K562 (cell line): ENCODE results near the gene CALML6. TPM values are rescaled to one million over a fixed set of nuclear protein-coding genes. Genes with fewer than 3 reads are reported as not detected.

Experiments used
- ATAC-seq: fragments of 200-7000 bp; cut with Tn5 transposase; 3 replicates; pipeline ENCODE4 v1.9.1; 2020; ENCODE audit warnings: moderate library complexity
- BruUV-seq: library from RNA; stranded (reverse); fragments of 400-500 nt; replicated peaks from 2 replicates; lab custom pipeline; 2021; lab: Mats Ljungman, UMichigan
- CTCF ChIA-PET: fragments of 300-600 bp; formaldehyde crosslinking; extraction: SDS; loops from one replicate; lab custom pipeline; 2021; ENCODE audit warnings: low intra/inter-chr PET ratio; lab: Yijun Ruan, JAX
- POLR2A ChIA-PET: fragments of 300-600, 350-650 bp; sonication (Branson Sonifier 250); formaldehyde crosslinking; extraction: SDS; loops from one replicate; lab custom pipeline; 2021; ENCODE audit warnings: antibody characterized with exemption, inconsistent platforms; lab: Yijun Ruan, JAX
- DNase-seq, 4 experiments: peaks; one replicate each; pipeline versions ENCODE4 v3.0.0 to v3.0.0-alpha.2; 2011 to 2018; ENCODE audit warnings: low spot score in 3 of 4, mixed read lengths in 3 of 4; ENCODE audit errors: extremely low read depth in 1 of 4
- FAIRE-seq: peaks from 2 replicates; lab custom pipeline; 2011; peaks lifted over from hg19 to GRCh38; lab: Jason Lieb, UNC
- H2AFZ ChIP-seq: 2 replicates; pipeline ENCODE4 v1.6.0; 2011; ENCODE audit warnings: low read depth, low read length, control low read depth, inconsistent platforms
- H3K27ac ChIP-seq: fragments of 200-600 bp; 3 replicates; pipeline ENCODE4 v1.8.0; 2011; ENCODE audit warnings: low read depth, mild to moderate bottlenecking, control low read depth, inconsistent platforms, low read length, moderate library complexity, mixed read lengths; ENCODE audit errors: extremely low read depth
- H3K27me3 ChIP-seq, 2 experiments: fragments of 300-600 bp in 1 of 2; 2 replicates in 1 of 2; 3 replicates in 1 of 2; pipeline versions ENCODE4 v1.6.0 to v1.8.0; 2011; ENCODE audit warnings: inconsistent platforms in 2 of 2, low read length in 2 of 2, mild to moderate bottlenecking in 1 of 2, mixed read lengths in 1 of 2, moderate library complexity in 1 of 2; ENCODE audit not compliant: control insufficient read depth in 2 of 2, insufficient read depth in 2 of 2
- H3K36me3 ChIP-seq: fragments of 300-600 bp; 3 replicates; pipeline ENCODE4 v1.8.0; 2011; ENCODE audit warnings: mild to moderate bottlenecking, low read length, inconsistent platforms; ENCODE audit not compliant: control insufficient read depth, insufficient read depth
- H3K4me1 ChIP-seq, 2 experiments: fragments of 200-600 bp in 1 of 2; replicated peaks in 1 of 2; 2 replicates in 1 of 2; 3 replicates in 1 of 2; pipeline versions ENCODE4 v1.5.1 to v1.8.0; 2011; ENCODE audit warnings: inconsistent platforms in 2 of 2, low read length in 2 of 2, mild to moderate bottlenecking in 1 of 2, mixed read lengths in 1 of 2, moderate library complexity in 1 of 2; ENCODE audit not compliant: control insufficient read depth in 2 of 2, insufficient read depth in 2 of 2
- H3K4me2 ChIP-seq: 2 replicates; pipeline ENCODE4 v1.6.1; 2011; ENCODE audit warnings: low read length, control low read depth, inconsistent platforms, mixed read lengths; ENCODE audit not compliant: insufficient read depth
- H3K4me3 ChIP-seq: fragments of 200-600 bp; sonication (generic), shearing (Covaris generic); 2 replicates; pipeline ENCODE4 v1.5.1; 2016; ENCODE audit warnings: control low read depth, inconsistent platforms
- H3K79me2 ChIP-seq: fragments of 200-600 bp; 3 replicates; pipeline ENCODE4 v1.8.0; 2011; ENCODE audit warnings: low read length, inconsistent platforms; ENCODE audit not compliant: control insufficient read depth, insufficient read depth
- H3K9ac ChIP-seq, 2 experiments: 2 replicates each; pipeline versions ENCODE4 v1.6.0 to v1.6.1; 2011; ENCODE audit warnings: low read depth in 2 of 2, low read length in 2 of 2, control low read depth in 1 of 2, inconsistent platforms in 1 of 2, mild to moderate bottlenecking in 1 of 2, mixed read lengths in 1 of 2; ENCODE audit not compliant: insufficient read depth in 1 of 2
- H3K9me1 ChIP-seq: one replicate; pipeline ENCODE4 v1.6.0; 2011; ENCODE audit warnings: inconsistent platforms, mild to moderate bottlenecking, low read length, moderate library complexity; ENCODE audit not compliant: control insufficient read depth, insufficient read depth
- H3K9me3 ChIP-seq: replicated peaks from 2 replicates; pipeline ENCODE4 v1.5.1; 2011; ENCODE audit warnings: low read depth, low read length, inconsistent platforms; ENCODE audit not compliant: control insufficient read depth, insufficient read depth
- H4K20me1 ChIP-seq: replicated peaks from 2 replicates; pipeline ENCODE4 v1.6.1; 2011; ENCODE audit warnings: low read length, inconsistent platforms, mixed read lengths; ENCODE audit not compliant: control insufficient read depth, insufficient read depth
- ELF2 ChIP-seq: fragments of 250-450 bp; sonication (Bioruptor Pico); IDR thresholded peaks from 2 replicates; pipeline ENCODE4 v1.5.0; 2021; ENCODE audit warnings: mild to moderate bottlenecking
- MAZ ChIP-seq, 2 experiments: fragments of 450-650 bp in 1 of 2; sonication (generic) in 1 of 2; formaldehyde crosslinking; IDR thresholded peaks in 1 of 2; conservative IDR thresholded peaks in 1 of 2; 2 replicates each; pipeline versions ENCODE4 v1.4.0 to v1.5.0; 2020; ENCODE audit warnings: mild to moderate bottlenecking in 1 of 2, missing genetic modification reagents in 1 of 2
- RBM22 ChIP-seq: fragments of 200-400 bp; formaldehyde crosslinking; IDR thresholded peaks from 2 replicates; pipeline ENCODE4 v1.6.1; 2018; ENCODE audit warnings: low read length, low read depth; ENCODE audit not compliant: poor library complexity, severe bottlenecking
- SRSF7 ChIP-seq: fragments of 200-400 bp; formaldehyde crosslinking; optimal IDR thresholded peaks from 2 replicates; pipeline ENCODE3; 2017; ENCODE audit warnings: mild to moderate bottlenecking, low read depth, low read length
- TRIM28 ChIP-seq: fragments of 450-650 bp; IDR thresholded peaks from 2 replicates; pipeline ENCODE4 v1.6.1; 2017
- ZNF3 ChIP-seq: fragments of 250-450 bp; sonication (Bioruptor Pico); IDR thresholded peaks from 2 replicates; pipeline ENCODE4 v1.5.0; 2021; ENCODE audit warnings: mild to moderate bottlenecking, moderate library complexity
- ZNF589 ChIP-seq: fragments of 200-800 bp; sonication (Bioruptor generic); IDR thresholded peaks from 2 replicates; pipeline ENCODE4 v1.6.1; 2016; ENCODE audit warnings: low read depth, missing genetic modification characterization, missing compliant biosample characterization
- WGBS: fragments of 100-300 bp; shearing (Covaris generic); methylation state at CpG from one replicate; pipeline ENCODE4 v1.1.6; 2016; ENCODE audit warnings: low coverage, mixed read lengths; ENCODE audit not compliant: insufficient coverage; ENCODE audit errors: missing lambda C conversion rate; 5-methylcytosine and 5-hydroxymethylcytosine counted together
- in situ Hi-C: fragments of 300-500 bp; cut with MboI; formaldehyde crosslinking; loops from 4 replicates; pipeline ENCODE4 v1.15.0; 2018; ENCODE audit warnings: inconsistent platforms, mixed read lengths
- intact Hi-C: fragments of 100-400 bp; cut with micrococcal nuclease; formaldehyde crosslinking; loops from 2 replicates; pipeline ENCODE4 v1.14.2; 2022
- polyA plus RNA-seq, 8 experiments: library from polyadenylated mRNA; depleted of rRNA in 4 of 8; stranded (reverse) in 5 of 8; unstranded in 3 of 8; fragments of >200 nt; fragmentation: Nextera tagmentation in 2 of 8; fragmentation: Illumina TruSeq in 1 of 8; extraction: Ambion mirVana in 2 of 8; extraction: Trizol in 1 of 8; gene quantifications; 2 replicates each; pipeline versions ENCODE4 v1.2.1 to v1.2.3, GENCODE V29; 2011 to 2014; ENCODE audit warnings: inconsistent platforms in 1 of 8, missing spikeins in 1 of 8
- total RNA-seq, 7 experiments: library from RNA; depleted of rRNA in 6 of 7; stranded (reverse); fragments of >200 nt in 6 of 7; fragmentation: Illumina TruSeq in 2 of 7; extraction: Trizol in 2 of 7; gene quantifications; 2 replicates each; pipeline versions ENCODE4 v1.2.1 to v1.2.3, GENCODE V29; 2011 to 2021; ENCODE audit warnings: low replicate concordance in 1 of 7
- TF ChIP-seq, protein P1 (sequence below): fragments of 250-450 bp; sonication (Bioruptor Pico); IDR thresholded peaks from 2 replicates; pipeline ENCODE4 v1.4.0; 2020; ENCODE audit warnings: mild to moderate bottlenecking, moderate library complexity
- TF ChIP-seq, protein P2 (sequence below): fragments of 450-650 bp; IDR thresholded peaks from 2 replicates; pipeline ENCODE4 v1.6.1; 2016; ENCODE audit warnings: low read depth

CALML6 gene
- total and polyA plus RNA-seq, 9 of the 15 experiments (the other 6 are each of a cell fraction or from before 2014, with no cell fraction given): 0.14 TPM; not detected in 8

DNA sequence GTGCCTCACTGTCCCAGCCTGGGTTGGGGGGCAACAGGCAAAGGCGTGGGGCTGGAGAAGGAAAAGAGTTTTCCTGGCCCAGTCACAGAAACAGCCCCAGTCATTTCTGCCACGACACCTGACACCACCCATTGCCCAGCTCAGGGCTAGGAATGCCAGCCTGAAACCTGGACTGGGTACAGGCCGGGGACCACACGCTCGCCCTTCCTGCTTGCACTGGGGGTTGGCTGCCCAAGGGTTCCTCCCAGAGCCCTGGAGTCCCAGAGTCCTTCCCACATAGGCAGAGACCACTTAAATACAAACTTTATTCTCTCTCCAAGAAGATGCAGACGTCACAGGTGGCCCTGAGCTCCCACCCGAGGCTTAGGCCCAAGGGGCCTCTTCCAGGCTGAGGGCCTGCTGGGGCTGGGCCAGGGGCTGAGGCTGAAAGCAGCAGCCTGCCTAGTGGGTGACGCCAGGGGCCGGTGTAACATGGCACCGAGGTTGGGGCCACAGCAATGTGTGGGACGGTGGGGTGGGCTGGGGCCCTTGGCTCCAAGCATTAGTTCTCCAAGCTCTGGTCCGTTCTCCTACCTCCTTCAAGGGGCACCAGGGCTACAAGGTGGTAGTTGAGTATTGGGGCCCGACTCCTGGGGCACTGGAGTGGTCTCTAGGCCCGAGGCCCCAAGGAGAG lies 2.4 kb downstream of the CALML6 start:
- Histone ChIP-seq H3K27me3 (no peaks in the 10 kb centered on the region; a peak in 1 of 5 replicates), H3K4me2 (no peak overlapping the region), H3K79me2 (no peaks in the 10 kb centered on the region), H3K4me3 (no peak overlapping the region), H3K27ac (no peak overlapping the region), H3K4me1 (peaks cover 9 to 76% of the 10 kb centered on the region in 2 experiments; a peak in 4 of 5 replicates), H3K36me3 (no peaks in the 10 kb centered on the region), H3K9me3 (no peaks in the 10 kb centered on the region), H3K9me1 (no peaks in the 10 kb centered on the region), H4K20me1 (0 out of 2 replicates have a peak, but pooled peaks cover 4% of the 10 kb centered on the region), H2AFZ (no peak overlapping the region), H3K9ac (peak overlapping the region in 1 of 2 experiments; percentile 95; a peak in 2 of 4 replicates)
- ATAC-seq (no peak), DNase-seq (no peak), FAIRE-seq (no peak)
- BruUV-seq: no TSS peak
- intact Hi-C loops (no loop called here), in situ Hi-C loops (loop anchor here (10.0 kb wide), 1 partner anchor 553 kb away; no protein-coding TSS in a partner anchor)
- ChIA-PET CTCF (no interaction called here), POLR2A (interaction anchor here (0.6 to 1.5 kb wide), 4 partner anchors 10 to 158 kb away, joined by 3 to 5 read pairs (median 4); no protein-coding TSS in a partner anchor)
- WGBS: 74% methylated on average over 12 of the region's 14 CpGs
- TF ChIP-seq, protein P1, sequence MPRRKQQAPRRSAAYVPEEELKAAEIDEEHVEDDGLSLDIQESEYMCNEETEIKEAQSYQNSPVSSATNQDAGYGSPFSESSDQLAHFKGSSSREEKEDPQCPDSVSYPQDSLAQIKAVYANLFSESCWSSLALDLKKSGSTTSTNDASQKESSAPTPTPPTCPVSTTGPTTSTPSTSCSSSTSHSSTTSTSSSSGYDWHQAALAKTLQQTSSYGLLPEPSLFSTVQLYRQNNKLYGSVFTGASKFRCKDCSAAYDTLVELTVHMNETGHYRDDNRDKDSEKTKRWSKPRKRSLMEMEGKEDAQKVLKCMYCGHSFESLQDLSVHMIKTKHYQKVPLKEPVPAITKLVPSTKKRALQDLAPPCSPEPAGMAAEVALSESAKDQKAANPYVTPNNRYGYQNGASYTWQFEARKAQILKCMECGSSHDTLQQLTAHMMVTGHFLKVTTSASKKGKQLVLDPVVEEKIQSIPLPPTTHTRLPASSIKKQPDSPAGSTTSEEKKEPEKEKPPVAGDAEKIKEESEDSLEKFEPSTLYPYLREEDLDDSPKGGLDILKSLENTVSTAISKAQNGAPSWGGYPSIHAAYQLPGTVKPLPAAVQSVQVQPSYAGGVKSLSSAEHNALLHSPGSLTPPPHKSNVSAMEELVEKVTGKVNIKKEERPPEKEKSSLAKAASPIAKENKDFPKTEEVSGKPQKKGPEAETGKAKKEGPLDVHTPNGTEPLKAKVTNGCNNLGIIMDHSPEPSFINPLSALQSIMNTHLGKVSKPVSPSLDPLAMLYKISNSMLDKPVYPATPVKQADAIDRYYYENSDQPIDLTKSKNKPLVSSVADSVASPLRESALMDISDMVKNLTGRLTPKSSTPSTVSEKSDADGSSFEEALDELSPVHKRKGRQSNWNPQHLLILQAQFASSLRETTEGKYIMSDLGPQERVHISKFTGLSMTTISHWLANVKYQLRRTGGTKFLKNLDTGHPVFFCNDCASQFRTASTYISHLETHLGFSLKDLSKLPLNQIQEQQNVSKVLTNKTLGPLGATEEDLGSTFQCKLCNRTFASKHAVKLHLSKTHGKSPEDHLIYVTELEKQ: no peak
- TF ChIP-seq ELF2 (CRISPR knock-in tag) (no peak), MAZ (CRISPR knock-in tag; conservative IDR thresholded peaks at IDR 0.05 in 1 of 2, IDR thresholded peaks at IDR 0.05 in 1 of 2) (no peak), TRIM28 (no peak), SRSF7 (no peak), ZNF589 (CRISPR knock-in tag) (no peak), ZNF3 (CRISPR knock-in tag) (no peak), RBM22 (no peak)
- TF ChIP-seq, protein P2, sequence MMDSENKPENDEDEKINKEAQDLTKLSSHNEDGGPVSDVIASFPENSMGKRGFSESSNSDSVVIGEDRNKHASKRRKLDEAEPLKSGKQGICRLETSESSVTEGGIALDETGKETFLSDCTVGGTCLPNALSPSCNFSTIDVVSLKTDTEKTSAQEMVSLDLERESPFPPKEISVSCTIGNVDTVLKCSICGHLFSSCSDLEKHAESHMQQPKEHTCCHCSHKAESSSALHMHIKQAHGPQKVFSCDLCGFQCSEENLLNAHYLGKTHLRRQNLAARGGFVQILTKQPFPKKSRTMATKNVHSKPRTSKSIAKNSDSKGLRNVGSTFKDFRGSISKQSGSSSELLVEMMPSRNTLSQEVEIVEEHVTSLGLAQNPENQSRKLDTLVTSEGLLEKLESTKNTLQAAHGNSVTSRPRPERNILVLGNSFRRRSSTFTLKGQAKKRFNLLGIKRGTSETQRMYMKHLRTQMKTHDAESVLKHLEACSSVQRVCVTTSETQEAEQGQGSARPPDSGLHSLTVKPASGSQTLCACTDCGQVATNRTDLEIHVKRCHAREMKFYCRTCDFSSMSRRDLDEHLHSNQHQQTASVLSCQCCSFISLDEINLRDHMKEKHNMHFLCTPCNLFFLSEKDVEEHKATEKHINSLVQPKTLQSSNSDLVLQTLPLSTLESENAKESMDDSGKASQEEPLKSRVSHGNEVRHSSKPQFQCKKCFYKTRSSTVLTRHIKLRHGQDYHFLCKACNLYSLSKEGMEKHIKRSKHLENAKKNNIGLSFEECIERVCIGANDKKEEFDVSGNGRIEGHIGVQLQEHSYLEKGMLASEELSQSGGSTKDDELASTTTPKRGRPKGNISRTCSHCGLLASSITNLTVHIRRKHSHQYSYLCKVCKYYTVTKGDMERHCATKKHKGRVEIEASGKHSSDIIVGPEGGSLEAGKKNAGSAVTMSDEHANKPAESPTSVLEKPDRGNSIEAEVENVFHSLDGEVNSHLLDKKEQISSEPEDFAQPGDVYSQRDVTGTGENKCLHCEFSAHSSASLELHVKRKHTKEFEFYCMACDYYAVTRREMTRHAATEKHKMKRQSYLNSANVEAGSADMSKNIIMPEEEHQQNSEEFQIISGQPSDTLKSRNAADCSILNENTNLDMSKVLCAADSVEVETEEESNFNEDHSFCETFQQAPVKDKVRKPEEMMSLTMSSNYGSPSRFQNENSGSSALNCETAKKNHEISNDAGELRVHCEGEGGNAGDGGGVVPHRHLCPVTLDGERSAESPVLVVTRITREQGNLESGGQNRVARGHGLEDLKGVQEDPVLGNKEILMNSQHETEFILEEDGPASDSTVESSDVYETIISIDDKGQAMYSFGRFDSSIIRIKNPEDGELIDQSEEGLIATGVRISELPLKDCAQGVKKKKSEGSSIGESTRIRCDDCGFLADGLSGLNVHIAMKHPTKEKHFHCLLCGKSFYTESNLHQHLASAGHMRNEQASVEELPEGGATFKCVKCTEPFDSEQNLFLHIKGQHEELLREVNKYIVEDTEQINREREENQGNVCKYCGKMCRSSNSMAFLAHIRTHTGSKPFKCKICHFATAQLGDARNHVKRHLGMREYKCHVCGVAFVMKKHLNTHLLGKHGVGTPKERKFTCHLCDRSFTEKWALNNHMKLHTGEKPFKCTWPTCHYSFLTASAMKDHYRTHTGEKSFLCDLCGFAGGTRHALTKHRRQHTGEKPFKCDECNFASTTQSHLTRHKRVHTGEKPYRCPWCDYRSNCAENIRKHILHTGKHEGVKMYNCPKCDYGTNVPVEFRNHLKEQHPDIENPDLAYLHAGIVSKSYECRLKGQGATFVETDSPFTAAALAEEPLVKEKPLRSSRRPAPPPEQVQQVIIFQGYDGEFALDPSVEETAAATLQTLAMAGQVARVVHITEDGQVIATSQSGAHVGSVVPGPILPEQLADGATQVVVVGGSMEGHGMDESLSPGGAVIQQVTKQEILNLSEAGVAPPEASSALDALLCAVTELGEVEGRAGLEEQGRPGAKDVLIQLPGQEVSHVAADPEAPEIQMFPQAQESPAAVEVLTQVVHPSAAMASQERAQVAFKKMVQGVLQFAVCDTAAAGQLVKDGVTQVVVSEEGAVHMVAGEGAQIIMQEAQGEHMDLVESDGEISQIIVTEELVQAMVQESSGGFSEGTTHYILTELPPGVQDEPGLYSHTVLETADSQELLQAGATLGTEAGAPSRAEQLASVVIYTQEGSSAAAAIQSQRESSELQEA: no peak
